GM12878 (cell line): Measurements from ENCODE around the gene DDX4. TPM values are rescaled to one million over a fixed set of nuclear protein-coding genes. Genes with fewer than 3 reads are reported as not detected.

Experiments used
- ATAC-seq: fragments of 200-7000 bp; cut with Tn5 transposase; 3 replicates; pipeline ENCODE4 v1.9.1; 2020; ENCODE audit warnings: mild to moderate bottlenecking, moderate library complexity
- BruUV-seq: library from RNA; stranded (reverse); fragments of 400-500 nt; replicated peaks from 2 replicates; lab custom pipeline; 2021; lab: Mats Ljungman, UMichigan
- CTCF ChIA-PET: fragments of 300-600 bp; sonication (Branson Sonifier 250); formaldehyde crosslinking; extraction: SDS; loops from one replicate; lab custom pipeline; 2021; ENCODE audit warnings: inconsistent platforms; lab: Yijun Ruan, JAX
- POLR2A ChIA-PET: fragments of 350-600 bp; formaldehyde crosslinking; extraction: SDS; loops from one replicate; lab custom pipeline; 2021; ENCODE audit warnings: inconsistent platforms; lab: Charles Lee
- RAD21 ChIA-PET: fragments of 300-600 bp; sonication (Branson Sonifier 250); formaldehyde crosslinking; loops from one replicate; lab custom pipeline; 2023; ENCODE audit warnings: antibody characterized with exemption; ENCODE audit not compliant: unreplicated experiment; lab: Charles Lee
- SMC1A ChIA-PET: fragments of 300-600 bp; sonication (Branson Sonifier 250); formaldehyde crosslinking; loops from one replicate; lab custom pipeline; 2023; ENCODE audit not compliant: unreplicated experiment, uncharacterized antibody; lab: Charles Lee
- DNase-seq: peaks from one replicate; pipeline ENCODE4 v3.0.0-alpha.2; 2011; ENCODE audit warnings: low read depth, low spot score
- FAIRE-seq: peaks from 3 replicates; lab custom pipeline; 2011; peaks lifted over from hg19 to GRCh38; lab: Jason Lieb, UNC
- H2AFZ ChIP-seq: 2 replicates; pipeline ENCODE4 v1.6.0; 2011; ENCODE audit warnings: low read depth, low read length, control low read depth; ENCODE audit not compliant: control insufficient read depth
- H3K27ac ChIP-seq: 2 replicates; pipeline ENCODE4 v1.5.1; 2011; ENCODE audit warnings: control low read depth; ENCODE audit not compliant: control insufficient read depth, insufficient read depth
- H3K27me3 ChIP-seq, 2 experiments: replicated peaks in 1 of 2; 2 replicates each; pipeline versions ENCODE4 v1.6.0 to v1.6.1; 2011; ENCODE audit warnings: low read length in 1 of 2; ENCODE audit not compliant: control insufficient read depth in 2 of 2, insufficient read depth in 2 of 2
- H3K36me3 ChIP-seq, 2 experiments: 2 replicates each; pipeline ENCODE4 v1.5.1; 2011; ENCODE audit warnings: low read length in 1 of 2; ENCODE audit not compliant: control insufficient read depth in 2 of 2, insufficient read depth in 2 of 2
- H3K4me1 ChIP-seq: 2 replicates; pipeline ENCODE4 v1.6.1; 2011; ENCODE audit warnings: mild to moderate bottlenecking, low read length, moderate library complexity, mixed read lengths; ENCODE audit not compliant: control insufficient read depth, insufficient read depth
- H3K4me2 ChIP-seq: 2 replicates; pipeline ENCODE4 v1.6.0; 2011; ENCODE audit warnings: control low read depth; ENCODE audit not compliant: control insufficient read depth, insufficient read depth
- H3K4me3 ChIP-seq: fragments of 200-600 bp; sonication (generic); 2 replicates; pipeline ENCODE4 v1.5.1; 2016
- H3K79me2 ChIP-seq: 2 replicates; pipeline ENCODE4 v1.6.0; 2011; ENCODE audit warnings: low read length; ENCODE audit not compliant: control insufficient read depth, insufficient read depth
- H3K9ac ChIP-seq: 2 replicates; pipeline ENCODE4 v1.8.0; 2011; ENCODE audit warnings: low read length, control low read depth, mixed read lengths; ENCODE audit not compliant: control insufficient read depth, insufficient read depth
- H3K9me3 ChIP-seq: replicated peaks from 3 replicates; pipeline ENCODE4 v1.5.1; 2011; ENCODE audit warnings: mild to moderate bottlenecking, low read length; ENCODE audit not compliant: control insufficient read depth, insufficient read depth
- H4K20me1 ChIP-seq: 2 replicates; pipeline ENCODE4 v1.6.0; 2011; ENCODE audit not compliant: control insufficient read depth, insufficient read depth
- ASH2L ChIP-seq: fragments of 300-600, 200-600 bp; sonication (generic); IDR thresholded peaks from 2 replicates; pipeline ENCODE4 v1.6.1; 2017; ENCODE audit warnings: low read depth, mild to moderate bottlenecking, borderline replicate concordance
- BMI1 ChIP-seq: fragments of 450-650 bp; IDR thresholded peaks from 2 replicates; pipeline ENCODE4 v1.6.1; 2016; ENCODE audit warnings: mild to moderate bottlenecking, moderate library complexity, borderline replicate concordance
- BRCA1 ChIP-seq: IDR thresholded peaks from 2 replicates; pipeline ENCODE4 v1.6.1; 2011; ENCODE audit warnings: low read depth, low read length, improper control_type of control experiment
- CBX5 ChIP-seq: sonication (generic); IDR thresholded peaks from 2 replicates; pipeline ENCODE4 v1.6.1; 2016; ENCODE audit warnings: low read depth, moderate library complexity, mild to moderate bottlenecking, inconsistent platforms
- MTA3 ChIP-seq: IDR thresholded peaks from 2 replicates; pipeline ENCODE4 v1.6.1; 2012; ENCODE audit warnings: low read length, inconsistent platforms, borderline replicate concordance
- RAD51 ChIP-seq: fragments of 450-650 bp; IDR thresholded peaks from 2 replicates; pipeline ENCODE4 v1.6.1; 2016; ENCODE audit warnings: moderate library complexity, mild to moderate bottlenecking, inconsistent platforms
- STAT1 ChIP-seq: fragments of 450-650 bp; conservative IDR thresholded peaks from 2 replicates; pipeline ENCODE4 v1.6.1; 2014; ENCODE audit warnings: antibody characterized with exemption, mild to moderate bottlenecking
- YY1 ChIP-seq: IDR thresholded peaks from 2 replicates; pipeline ENCODE4 v1.6.1; 2011; ENCODE audit warnings: low read depth, mild to moderate bottlenecking, low read length
- WGBS: methylation state at CpG from one replicate; pipeline ENCODE4 v1.1.6; 2016; ENCODE audit warnings: low lambda C conversion rate; ENCODE audit not compliant: insufficient replicate concordance, insufficient coverage; ENCODE audit errors: missing lambda C conversion rate; 5-methylcytosine and 5-hydroxymethylcytosine counted together
- in situ Hi-C: fragments of 300-500 bp; cut with MboI; formaldehyde crosslinking; loops from 9 replicates; pipeline ENCODE4 v1.14.3; 2018; ENCODE audit warnings: mixed read lengths
- intact Hi-C: fragments of 100-400 bp; cut with micrococcal nuclease; formaldehyde crosslinking; loops from one replicate; pipeline ENCODE4 v1.14.2; 2022; ENCODE audit not compliant: unreplicated experiment
- polyA plus RNA-seq, 11 experiments: library from polyadenylated mRNA; depleted of rRNA in 4 of 11; unstranded in 6 of 11; stranded (reverse) in 5 of 11; fragments of >200 nt; fragmentation: Nextera tagmentation in 4 of 11; fragmentation: Illumina TruSeq in 1 of 11; extraction: Ambion mirVana in 4 of 11; extraction: Trizol in 1 of 11; gene quantifications; 1 replicate in 1 of 11; 2 replicates in 10 of 11; pipeline versions ENCODE4 v1.2.1 to v1.2.3, GENCODE V29; 2011 to 2016; ENCODE audit warnings: inconsistent platforms in 2 of 11, missing spikeins in 2 of 11, low read depth in 1 of 11
- total RNA-seq, 4 experiments: library from RNA; depleted of rRNA in 3 of 4; stranded (reverse); fragments of >200 nt in 3 of 4; fragmentation: Illumina TruSeq in 1 of 4; extraction: Trizol in 1 of 4; gene quantifications; 2 replicates each; pipeline versions ENCODE4 v1.2.1 to v1.2.3, GENCODE V29; 2013 to 2021
- TF ChIP-seq, protein P1 (sequence below): IDR thresholded peaks from 2 replicates; pipeline ENCODE4 v1.6.1; 2012; ENCODE audit warnings: improper control_type of control experiment, low read depth, low read length; ENCODE audit not compliant: insufficient replicate concordance

Gene DDX4
- total and polyA plus RNA-seq, 10 of the 15 experiments (the other 5 are each of a cell fraction or from before 2014, with no cell fraction given), result 0.05 to 0.36 (median 0.09) TPM; not detected in 4

DNA sequence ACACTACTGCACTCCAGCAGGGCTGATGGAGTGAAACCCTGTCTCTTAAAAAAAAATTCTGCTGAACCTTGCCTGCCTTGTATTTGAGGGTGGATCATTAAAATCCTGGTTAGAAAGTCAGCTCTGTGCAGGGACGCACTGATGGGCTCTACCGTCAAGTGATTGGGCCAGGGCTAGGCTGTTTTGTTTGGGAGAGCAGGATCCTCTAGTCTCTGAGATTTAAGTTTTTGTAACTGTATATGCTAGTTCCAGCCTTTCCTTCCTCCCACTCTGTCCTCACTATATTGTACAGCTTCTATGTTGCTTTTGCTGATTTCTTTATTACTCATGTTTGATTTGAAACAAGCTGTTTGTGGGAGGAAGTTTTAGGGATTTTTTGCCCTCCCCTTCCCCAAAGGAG, 11.5 kb downstream of the DDX4 start:
- in situ Hi-C loops, result no loop called here
- FAIRE-seq, result no peak
- BruUV-seq, result no TSS peak
- Histone ChIP-seq H3K9ac (no peak overlapping the region), H3K4me2 (no peak overlapping the region), H3K9me3 (no peaks in the 10 kb centered on the region), H3K4me1 (no peaks in the 10 kb centered on the region), H4K20me1 (no peaks in the 10 kb centered on the region), H3K79me2 (no peaks in the 10 kb centered on the region), H3K27me3 (no peaks in the 10 kb centered on the region), H3K4me3 (no peak overlapping the region), H3K36me3 (no peaks in the 10 kb centered on the region), H2AFZ (no peak overlapping the region), H3K27ac (no peak overlapping the region)
- ATAC-seq, result peak; percentile 50
- ChIA-PET CTCF (no interaction called here), POLR2A (no interaction called here), SMC1A (interaction anchor here (0.6 to 1.5 kb wide), 5 partner anchors 10 to 150 kb away, joined by 3 to 5 read pairs (median 3); no protein-coding TSS in a partner anchor), RAD21 (interaction anchor here (1.1 kb wide), 1 partner anchor 23 kb away, joined by 3 read pairs; no protein-coding TSS in a partner anchor)
- 100% methylated on average over 2 of the region's 2 CpGs for WGBS
- intact Hi-C loops, result no loop called here
- DNase-seq, result no peak
- TF ChIP-seq YY1 (no peak), MTA3 (no peak), BMI1 (no peak), RAD51 (no peak), BRCA1 (no peak), CBX5 (no peak), ASH2L (no peak), STAT1 (no peak)
- TF ChIP-seq, protein P1, sequence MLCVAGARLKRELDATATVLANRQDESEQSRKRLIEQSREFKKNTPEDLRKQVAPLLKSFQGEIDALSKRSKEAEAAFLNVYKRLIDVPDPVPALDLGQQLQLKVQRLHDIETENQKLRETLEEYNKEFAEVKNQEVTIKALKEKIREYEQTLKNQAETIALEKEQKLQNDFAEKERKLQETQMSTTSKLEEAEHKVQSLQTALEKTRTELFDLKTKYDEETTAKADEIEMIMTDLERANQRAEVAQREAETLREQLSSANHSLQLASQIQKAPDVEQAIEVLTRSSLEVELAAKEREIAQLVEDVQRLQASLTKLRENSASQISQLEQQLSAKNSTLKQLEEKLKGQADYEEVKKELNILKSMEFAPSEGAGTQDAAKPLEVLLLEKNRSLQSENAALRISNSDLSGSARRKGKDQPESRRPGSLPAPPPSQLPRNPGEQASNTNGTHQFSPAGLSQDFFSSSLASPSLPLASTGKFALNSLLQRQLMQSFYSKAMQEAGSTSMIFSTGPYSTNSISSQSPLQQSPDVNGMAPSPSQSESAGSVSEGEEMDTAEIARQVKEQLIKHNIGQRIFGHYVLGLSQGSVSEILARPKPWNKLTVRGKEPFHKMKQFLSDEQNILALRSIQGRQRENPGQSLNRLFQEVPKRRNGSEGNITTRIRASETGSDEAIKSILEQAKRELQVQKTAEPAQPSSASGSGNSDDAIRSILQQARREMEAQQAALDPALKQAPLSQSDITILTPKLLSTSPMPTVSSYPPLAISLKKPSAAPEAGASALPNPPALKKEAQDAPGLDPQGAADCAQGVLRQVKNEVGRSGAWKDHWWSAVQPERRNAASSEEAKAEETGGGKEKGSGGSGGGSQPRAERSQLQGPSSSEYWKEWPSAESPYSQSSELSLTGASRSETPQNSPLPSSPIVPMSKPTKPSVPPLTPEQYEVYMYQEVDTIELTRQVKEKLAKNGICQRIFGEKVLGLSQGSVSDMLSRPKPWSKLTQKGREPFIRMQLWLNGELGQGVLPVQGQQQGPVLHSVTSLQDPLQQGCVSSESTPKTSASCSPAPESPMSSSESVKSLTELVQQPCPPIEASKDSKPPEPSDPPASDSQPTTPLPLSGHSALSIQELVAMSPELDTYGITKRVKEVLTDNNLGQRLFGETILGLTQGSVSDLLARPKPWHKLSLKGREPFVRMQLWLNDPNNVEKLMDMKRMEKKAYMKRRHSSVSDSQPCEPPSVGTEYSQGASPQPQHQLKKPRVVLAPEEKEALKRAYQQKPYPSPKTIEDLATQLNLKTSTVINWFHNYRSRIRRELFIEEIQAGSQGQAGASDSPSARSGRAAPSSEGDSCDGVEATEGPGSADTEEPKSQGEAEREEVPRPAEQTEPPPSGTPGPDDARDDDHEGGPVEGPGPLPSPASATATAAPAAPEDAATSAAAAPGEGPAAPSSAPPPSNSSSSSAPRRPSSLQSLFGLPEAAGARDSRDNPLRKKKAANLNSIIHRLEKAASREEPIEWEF, result no peak
